H1 (cell line): Measurements from ENCODE around the gene ABCG8. TPM values are rescaled to one million over a fixed set of nuclear protein-coding genes. Genes with fewer than 3 reads are reported as not detected.

Source experiments
- CTCF ChIA-PET: fragments of 300-600 bp; sonication (Branson Sonifier 250); formaldehyde crosslinking; loops from one replicate; lab custom pipeline; 2021; ENCODE audit not compliant: partially characterized antibody; lab: Charles Lee
- POLR2A ChIA-PET: fragments of 300-600 bp; sonication (Branson Sonifier 250); formaldehyde crosslinking; loops from one replicate; lab custom pipeline; 2021; ENCODE audit warnings: inconsistent platforms; ENCODE audit not compliant: partially characterized antibody; lab: Charles Lee
- DNase-seq, 2 experiments: peaks; one replicate each; pipeline versions ENCODE4 v3.0.0 to v3.0.0-alpha.2; 2010 to 2022; ENCODE audit warnings: low spot score in 2 of 2, low read depth in 1 of 2, mixed read lengths in 1 of 2
- FAIRE-seq: peaks from 2 replicates; lab custom pipeline; 2011; peaks lifted over from hg19 to GRCh38; lab: Jason Lieb, UNC
- H2AFZ ChIP-seq: 2 replicates; pipeline ENCODE4 v1.8.1; 2012; ENCODE audit warnings: low read length, inconsistent platforms
- H2AK5ac ChIP-seq: 2 replicates; pipeline ENCODE4 v1.6.1; 2013; ENCODE audit warnings: low read depth, low read length
- H2BK120ac ChIP-seq: replicated peaks from 2 replicates; pipeline ENCODE3; 2013; ENCODE audit warnings: low read depth, low read length, inconsistent platforms
- H2BK12ac ChIP-seq: 2 replicates; pipeline ENCODE4 v1.6.1; 2013; ENCODE audit warnings: low read depth, low read length
- H2BK15ac ChIP-seq: 2 replicates; pipeline ENCODE4 v1.6.1; 2013; ENCODE audit warnings: low read length
- H2BK20ac ChIP-seq: 2 replicates; pipeline ENCODE4 v1.6.1; 2013; ENCODE audit warnings: low read length
- H2BK5ac ChIP-seq: 2 replicates; pipeline ENCODE4 v1.6.1; 2013; ENCODE audit warnings: low read depth, low read length
- H3K14ac ChIP-seq: 2 replicates; pipeline ENCODE4 v1.6.1; 2013; ENCODE audit warnings: inconsistent platforms; ENCODE audit not compliant: insufficient read length
- H3K18ac ChIP-seq: 2 replicates; pipeline ENCODE4 v1.6.1; 2013; ENCODE audit warnings: low read length; ENCODE audit errors: extremely low read depth
- H3K23ac ChIP-seq: 2 replicates; pipeline ENCODE4 v1.6.1; 2013; ENCODE audit warnings: inconsistent platforms; ENCODE audit not compliant: insufficient read length
- H3K23me2 ChIP-seq: 2 replicates; pipeline ENCODE4 v1.6.1; 2013; ENCODE audit warnings: low read depth, low read length
- H3K27ac ChIP-seq: 2 replicates; pipeline ENCODE4 v1.6.1; 2011; ENCODE audit warnings: low read depth, low read length, inconsistent platforms
- H3K27me3 ChIP-seq, 4 experiments: replicated peaks in 1 of 4; 1 replicate in 1 of 4; 2 replicates in 3 of 4; pipeline versions ENCODE4 v1.6.1 to v1.8.1; 2011 to 2013; ENCODE audit warnings: low read length in 3 of 4, mild to moderate bottlenecking in 3 of 4, inconsistent platforms in 2 of 4, mixed read lengths in 2 of 4, moderate library complexity in 1 of 4; ENCODE audit not compliant: control insufficient read depth in 3 of 4, insufficient read depth in 3 of 4; ENCODE audit errors: extremely low read depth in 1 of 4
- H3K36me3 ChIP-seq, 4 experiments: 2 replicates each; pipeline versions ENCODE4 v1.6.1 to v1.8.1; 2011 to 2013; ENCODE audit warnings: mild to moderate bottlenecking in 4 of 4, low read length in 3 of 4, moderate library complexity in 2 of 4, control low read depth in 1 of 4, inconsistent platforms in 1 of 4; ENCODE audit not compliant: insufficient read depth in 4 of 4, control insufficient read depth in 2 of 4
- H3K4ac ChIP-seq: replicated peaks from 2 replicates; pipeline ENCODE3; 2013; ENCODE audit warnings: low read length, low read depth, mixed read lengths, inconsistent platforms; ENCODE audit not compliant: insufficient read length
- H3K4me1 ChIP-seq, 4 experiments: replicated peaks in 1 of 4; 1 replicate in 1 of 4; 2 replicates in 3 of 4; pipeline versions ENCODE4 v1.6.1 to v1.8.1; 2011 to 2013; ENCODE audit warnings: low read length in 3 of 4, inconsistent platforms in 2 of 4, mixed read lengths in 1 of 4; ENCODE audit not compliant: insufficient read depth in 4 of 4, control insufficient read depth in 3 of 4
- H3K4me2 ChIP-seq, 2 experiments: 2 replicates each; pipeline versions ENCODE4 v1.6.1 to v1.8.1; 2011 to 2013; ENCODE audit warnings: low read depth in 2 of 2, low read length in 2 of 2, control low read depth in 1 of 2, inconsistent platforms in 1 of 2, mild to moderate bottlenecking in 1 of 2; ENCODE audit not compliant: insufficient read depth in 1 of 2
- H3K4me3 ChIP-seq, 4 experiments: fragments of 200-600, 300-600 bp in 1 of 4; sonication (generic), shearing (Covaris generic), sonication (Bioruptor Twin) in 1 of 4; 2 replicates each; pipeline versions ENCODE4 v1.5.1 to v1.8.1; 2011 to 2016; ENCODE audit warnings: low read length in 4 of 4, low read depth in 3 of 4, control low read depth in 2 of 4, inconsistent platforms in 2 of 4, mild to moderate bottlenecking in 2 of 4, mixed read lengths in 1 of 4, moderate library complexity in 1 of 4; ENCODE audit not compliant: insufficient read depth in 2 of 4; ENCODE audit errors: extremely low read depth in 1 of 4
- H3K56ac ChIP-seq: replicated peaks from 2 replicates; pipeline ENCODE3; 2013; ENCODE audit warnings: low read depth, mild to moderate bottlenecking, mixed read lengths, low read length, inconsistent platforms; ENCODE audit not compliant: insufficient read length
- H3K79me1 ChIP-seq: 2 replicates; pipeline ENCODE4 v1.6.1; 2013; ENCODE audit warnings: low read depth, low read length, control low read depth
- H3K79me2 ChIP-seq, 2 experiments: 2 replicates each; pipeline versions ENCODE4 v1.6.1 to v1.8.1; 2012 to 2013; ENCODE audit warnings: low read length in 2 of 2, mild to moderate bottlenecking in 2 of 2, inconsistent platforms in 1 of 2; ENCODE audit not compliant: insufficient read depth in 2 of 2, control insufficient read depth in 1 of 2
- H3K9ac ChIP-seq, 4 experiments: replicated peaks in 1 of 4; 1 replicate in 1 of 4; 2 replicates in 3 of 4; pipeline versions ENCODE4 v1.6.1 to v1.8.1; 2011 to 2013; ENCODE audit warnings: low read depth in 3 of 4, low read length in 3 of 4, control low read depth in 2 of 4, mild to moderate bottlenecking in 2 of 4, moderate library complexity in 2 of 4, inconsistent platforms in 1 of 4; ENCODE audit errors: extremely low read depth in 1 of 4
- H3K9me3 ChIP-seq, 2 experiments: 2 replicates each; pipeline versions ENCODE4 v1.6.1 to v1.8.1; 2012 to 2013; ENCODE audit warnings: mild to moderate bottlenecking in 2 of 2, moderate library complexity in 2 of 2, control low read depth in 1 of 2, inconsistent platforms in 1 of 2, low read depth in 1 of 2, low read length in 1 of 2, mixed read lengths in 1 of 2; ENCODE audit not compliant: insufficient read depth in 2 of 2
- H4K20me1 ChIP-seq, 2 experiments: replicated peaks in 1 of 2; 2 replicates each; pipeline versions ENCODE3 to v1.8.1; 2011 to 2013; ENCODE audit warnings: inconsistent platforms in 2 of 2, low read length in 2 of 2, mild to moderate bottlenecking in 1 of 2; ENCODE audit not compliant: insufficient read depth in 2 of 2, control insufficient read depth in 1 of 2
- H4K5ac ChIP-seq: 2 replicates; pipeline ENCODE4 v1.6.1; 2013; ENCODE audit warnings: low read length, low read depth, mixed read lengths, inconsistent platforms; ENCODE audit not compliant: insufficient read length
- H4K8ac ChIP-seq: 2 replicates; pipeline ENCODE4 v1.8.0; 2013; ENCODE audit warnings: mild to moderate bottlenecking, moderate library complexity, low read length, inconsistent platforms; ENCODE audit not compliant: insufficient read depth; ENCODE audit errors: extremely low read depth
- H4K91ac ChIP-seq: replicated peaks from 2 replicates; pipeline ENCODE3; 2013; ENCODE audit warnings: low read length, mixed read lengths, inconsistent platforms; ENCODE audit not compliant: insufficient read length
- ASH2L ChIP-seq: fragments of 200-600, 300-600 bp; sonication (generic); IDR thresholded peaks from one replicate; pipeline ENCODE4 v1.7.1; 2017; ENCODE audit warnings: low read length
- BCL11A ChIP-seq, 2 experiments: IDR thresholded peaks; one replicate each; pipeline ENCODE4 v1.6.1; 2011; ENCODE audit warnings: low read depth in 2 of 2, low read length in 2 of 2, mild to moderate bottlenecking in 2 of 2
- CBX5 ChIP-seq: fragments of 300-800, 300-1000 bp; sonication (generic); IDR thresholded peaks from 2 replicates; pipeline ENCODE4 v1.7.1; 2016; ENCODE audit warnings: antibody characterized with exemption, low read length, low read depth
- CREB1 ChIP-seq: IDR thresholded peaks from 2 replicates; pipeline ENCODE4 v1.6.1; 2012; ENCODE audit warnings: inconsistent platforms
- E2F6 ChIP-seq: IDR thresholded peaks from 2 replicates; pipeline ENCODE4 v1.6.1; 2012; ENCODE audit warnings: inconsistent platforms
- FOSL1 ChIP-seq: IDR thresholded peaks from 2 replicates; pipeline ENCODE4 v1.6.1; 2011; ENCODE audit warnings: mild to moderate bottlenecking, low read depth, low read length, moderate library complexity; ENCODE audit not compliant: insufficient read depth
- NANOG ChIP-seq: IDR thresholded peaks from 2 replicates; pipeline ENCODE4 v1.6.1; 2011; ENCODE audit warnings: low read length, low read depth, mild to moderate bottlenecking, inconsistent platforms; ENCODE audit not compliant: insufficient read depth, poor library complexity, severe bottlenecking
- SUZ12 ChIP-seq: fragments of 200-600 bp; sonication (generic); IDR thresholded peaks from 2 replicates; pipeline ENCODE4 v1.6.1; 2012; ENCODE audit warnings: mild to moderate bottlenecking, inconsistent platforms, low read length, moderate library complexity, mixed read lengths
- TAF1 ChIP-seq: IDR thresholded peaks from 2 replicates; pipeline ENCODE4 v1.6.1; 2011; ENCODE audit warnings: mild to moderate bottlenecking, low read depth, low read length
- TCF12 ChIP-seq: IDR thresholded peaks from 2 replicates; pipeline ENCODE4 v1.6.1; 2011; ENCODE audit warnings: low read depth, mild to moderate bottlenecking, low read length
- TEAD4 ChIP-seq: IDR thresholded peaks from 2 replicates; pipeline ENCODE4 v1.6.1; 2012; ENCODE audit warnings: low read depth, low read length, inconsistent platforms, mixed read lengths
- YY1 ChIP-seq: IDR thresholded peaks from 2 replicates; pipeline ENCODE4 v1.6.1; 2011; ENCODE audit warnings: low read depth, mild to moderate bottlenecking, low read length
- ZNF274 ChIP-seq: IDR thresholded peaks from 2 replicates; pipeline ENCODE4 v1.7.0; 2012; ENCODE audit warnings: low read length, borderline replicate concordance; ENCODE audit errors: extremely low read depth
- whole genome bisulfite sequencing, 2 experiments: shearing (Covaris generic) in 1 of 2; methylation state at CpG; one replicate each; pipeline versions ENCODE4 v1.1.6 to v1.1.7; 2013 to 2015; ENCODE audit warnings: low lambda C conversion rate in 2 of 2, mixed read lengths in 2 of 2, inconsistent platforms in 1 of 2, low coverage in 1 of 2, missing lambda C conversion rate in 1 of 2; ENCODE audit not compliant: insufficient replicate concordance in 2 of 2, insufficient coverage in 1 of 2, insufficient read length in 1 of 2; ENCODE audit errors: extremely low coverage in 1 of 2, missing lambda C conversion rate in 1 of 2; 5-methylcytosine and 5-hydroxymethylcytosine counted together
- polyA plus RNA-seq, 7 experiments: library from polyadenylated mRNA; depleted of rRNA in 3 of 7; stranded (reverse) in 5 of 7; unstranded in 2 of 7; fragments of >200 nt in 5 of 7; fragments of 200-250 nt in 2 of 7; gene quantifications; 1 replicate in 5 of 7; 2 replicates in 1 of 7; 4 replicates in 1 of 7; pipeline versions ENCODE4 v1.2.1 to v1.2.3, GENCODE V29; 2011 to 2013; ENCODE audit warnings: missing spikeins in 2 of 7, mixed read lengths in 2 of 7
- total RNA-seq: library from RNA; stranded (reverse); fragmentation: NEBNext Ultra II Directional; extraction: Animal tissue kit (Norgen Biotek cat#: 25700); gene quantifications from 2 replicates; pipeline ENCODE4 v1.2.1, GENCODE V29; 2021

ABCG8 gene
- total and polyA plus RNA-seq, 2 of the 8 experiments (the other 6 are each of a cell fraction or from before 2014, with no cell fraction given), result not detected

GRCh38 chr2:43814711-43815110 is 24.1 kb upstream of the ABCG8 start:
- no peak overlapping the region for H3K27ac ChIP-seq
- H3K9me3 ChIP-seq, result no peaks in the 10 kb centered on the region
- no peak overlapping the region for H2AFZ ChIP-seq
- H3K23me2 ChIP-seq, result no peaks in the 10 kb centered on the region
- no peaks in the 10 kb centered on the region for H3K79me1 ChIP-seq
- no peak overlapping the region for H3K18ac ChIP-seq
- H4K91ac ChIP-seq, result no peak overlapping the region
- H3K79me2 ChIP-seq, result no peaks in the 10 kb centered on the region
- H3K9ac ChIP-seq, result no peak overlapping the region
- H3K4me1 ChIP-seq, result no peaks in the 10 kb centered on the region
- no peak for FAIRE-seq
- no peak overlapping the region for H4K8ac ChIP-seq
- POLR2A ChIA-PET, result no interaction called here
- H3K14ac ChIP-seq, result no peak overlapping the region
- no peak overlapping the region for H2BK12ac ChIP-seq
- H2BK15ac ChIP-seq, result no peak overlapping the region
- H3K23ac ChIP-seq, result no peak overlapping the region
- H4K20me1 ChIP-seq, result no peaks in the 10 kb centered on the region
- H3K4me3 ChIP-seq, result no peak overlapping the region
- no peak overlapping the region for H3K4me2 ChIP-seq
- H2AK5ac ChIP-seq, result no peak overlapping the region
- no peak overlapping the region for H2BK5ac ChIP-seq
- no peak overlapping the region for H3K56ac ChIP-seq
- TF ChIP-seq E2F6 (no peak), CBX5 (no peak), ASH2L (no peak), FOSL1 (no peak), YY1 (no peak), ZNF274 (no peak), TCF12 (no peak), TEAD4 (no peak), BCL11A (IDR thresholded peaks at IDR 0.05; ENCODE audit: low read depth in 2 of 2, low read length in 2 of 2) (no peak), TAF1 (no peak), SUZ12 (no peak), NANOG (no peak), CREB1 (no peak)
- DNase-seq, result no peak
- no peak overlapping the region for H3K4ac ChIP-seq
- H2BK20ac ChIP-seq, result no peak overlapping the region
- H2BK120ac ChIP-seq, result no peak overlapping the region
- 94% methylated on average over 3 of the region's 3 CpGs; no CpG with 5 or more reads in 1 of the 2 experiments for WGBS, 2 experiments
- no peak overlapping the region for H4K5ac ChIP-seq
- H3K36me3 ChIP-seq, result no peaks in the 10 kb centered on the region
- no peaks in the 10 kb centered on the region for H3K27me3 ChIP-seq
- CTCF ChIA-PET, result interaction anchor here (0.6 kb wide), 1 partner anchor 200 kb away, joined by 3 read pairs; no protein-coding TSS in a partner anchor
